Transverse colon (tissue), 4 donors: ENCODE data around the gene LAMA3. TPM values are rescaled to one million over a fixed set of nuclear protein-coding genes. Genes with fewer than 3 reads are reported as not detected.

Source experiments
- DNase-seq: peaks from one replicate; pipeline ENCODE4 v3.0.0-alpha.2; 2019
- H3K27ac ChIP-seq, 4 donors: fragments of 200-600 bp; sonication (generic); 2 replicates each; pipeline ENCODE4 v1.5.1; 2016 to 2018; ENCODE audit warnings: inconsistent platforms in 4 of 4
- H3K27me3 ChIP-seq: fragments of 200-600 bp; sonication (generic); 2 replicates; pipeline ENCODE4 v1.5.1; 2017; ENCODE audit warnings: inconsistent platforms
- H3K36me3 ChIP-seq, 4 donors: fragments of 200-600 bp; sonication (generic); 2 replicates each; pipeline ENCODE4 v1.5.1; 2017 to 2019; ENCODE audit warnings: inconsistent platforms in 4 of 4
- H3K4me1 ChIP-seq, 4 donors: fragments of 200-600 bp; sonication (generic); 2 replicates each; pipeline ENCODE4 v1.5.1; 2017 to 2020; ENCODE audit warnings: inconsistent platforms in 4 of 4
- H3K4me3 ChIP-seq, 4 donors: fragments of 200-600 bp; sonication (generic); 1 replicate in 1 of 4; 2 replicates in 3 of 4; pipeline versions ENCODE4 v1.5.1 to v1.6.1; 2017 to 2019; ENCODE audit warnings: inconsistent platforms in 4 of 4
- H3K9me3 ChIP-seq, 2 donors: fragments of 200-600 bp; sonication (generic); 2 replicates each; pipeline ENCODE4 v1.5.1; 2017 to 2019; ENCODE audit warnings: inconsistent platforms in 2 of 2
- EP300 ChIP-seq: sonication (generic); formaldehyde crosslinking; IDR thresholded peaks from one replicate; pipeline ENCODE4 v1.6.1; 2017; ENCODE audit warnings: antibody characterized with exemption, low read depth
- POLR2A ChIP-seq: fragments of 450-650 bp; IDR thresholded peaks from one replicate; pipeline ENCODE4 v1.6.1; 2016; ENCODE audit warnings: antibody characterized with exemption, mild to moderate bottlenecking, moderate library complexity
- POLR2AphosphoS5 ChIP-seq, 3 donors: sonication (generic); formaldehyde crosslinking; IDR thresholded peaks; one replicate each; pipeline ENCODE4 v1.6.1; 2016; ENCODE audit warnings: antibody characterized with exemption in 3 of 3
- WGBS, 2 donors: methylation state at CpG; one replicate each; pipeline ENCODE4 v1.1.5; 2018; ENCODE audit warnings: low coverage in 1 of 2; 5-methylcytosine and 5-hydroxymethylcytosine counted together
- in situ Hi-C, 4 donors: fragments of 200-750 bp; cut with MboI; loops; one replicate each; pipeline versions ENCODE4 v1.15.0 to v1.15.1; 2017; ENCODE audit warnings: low sequenced_read_pairs in 3 of 4, low pct_ligation_motif_present in 1 of 4, low pct_unique_long_range_greater_than_20kb in 1 of 4
- intact Hi-C: fragments of 100-400 bp; cut with DNase I; formaldehyde crosslinking; loops from one replicate; pipeline ENCODE4 v1.15.1; 2023; ENCODE audit warnings: low total_unique reads
- total RNA-seq, 4 donors: library from RNA; depleted of rRNA; stranded (reverse); fragments of >200 nt; gene quantifications; one replicate each; pipeline ENCODE4 v1.1.0, GENCODE V29; 2016
- TF ChIP-seq, protein P1 (sequence below), 5 experiments: fragments of 200-600 bp in 3 of 5; fragments of 450-650 bp in 2 of 5; sonication (generic) in 3 of 5; IDR thresholded peaks; 1 replicate in 2 of 5; 2 replicates in 3 of 5; pipeline ENCODE4 v1.5.1; 2016 to 2017; ENCODE audit warnings: antibody characterized with exemption in 5 of 5, inconsistent platforms in 3 of 5, mild to moderate bottlenecking in 2 of 5, moderate library complexity in 1 of 5

Gene LAMA3
- total RNA-seq, 4 donors from 2014 or later: 17.5 to 71.8 (median 47.4) TPM

DNA sequence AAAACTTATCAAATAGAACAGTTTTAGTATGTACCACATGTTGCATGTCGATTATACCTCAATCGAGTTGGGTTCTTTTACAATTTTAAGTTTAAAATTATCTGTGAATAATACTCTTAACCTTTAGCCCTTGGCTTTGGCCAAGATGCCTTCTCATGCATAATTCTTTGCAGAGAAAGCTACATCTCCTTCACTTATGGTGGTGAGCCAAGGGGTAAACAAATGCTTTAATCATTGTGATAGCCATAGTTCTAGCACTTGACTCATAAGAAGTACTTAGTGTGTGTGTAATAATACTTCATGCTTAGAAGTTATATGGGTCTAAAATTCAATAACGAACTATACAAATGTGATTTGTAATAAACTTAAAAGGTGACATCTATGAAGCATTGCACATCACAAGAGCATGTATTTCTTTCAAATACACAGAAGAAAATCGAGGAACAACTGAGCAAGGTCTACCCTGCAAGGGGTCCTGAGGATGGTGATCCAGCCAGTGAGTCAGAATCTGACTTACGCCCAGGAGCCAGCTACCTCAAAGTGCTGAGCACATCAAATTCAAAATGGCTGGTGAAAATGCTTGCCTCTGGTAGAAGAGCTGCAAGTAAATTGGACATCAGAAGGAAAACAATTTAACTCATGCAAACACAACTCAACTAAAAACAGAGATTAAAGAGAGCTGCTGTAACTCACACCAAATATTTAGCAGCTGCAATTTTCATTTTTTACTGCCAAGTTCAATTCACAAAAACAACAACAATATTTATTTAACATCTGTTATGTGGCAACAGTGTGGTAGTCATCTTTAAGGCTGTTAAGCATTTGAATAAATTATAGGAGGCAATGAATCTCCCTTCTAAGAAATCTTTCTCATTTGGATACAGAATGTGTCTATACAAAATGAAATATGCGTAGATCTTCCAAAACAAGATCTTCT lies 301.5 kb downstream of the LAMA3 start:
- H3K36me3 ChIP-seq: no peaks in the 10 kb centered on the region
- no peak overlapping the region for H3K27ac ChIP-seq
- intact Hi-C loops (no loop called here), in situ Hi-C loops (no loop called here)
- no peaks in the 10 kb centered on the region for H3K9me3 ChIP-seq
- peaks cover 0 to 8% (median 7%) of the 10 kb centered on the region in 4 donors for H3K4me1 ChIP-seq
- WGBS, 2 donors: 70 to 79% methylated on average over 6 of the region's 6 CpGs
- H3K4me3 ChIP-seq: no peak overlapping the region
- H3K27me3 ChIP-seq: no peaks in the 10 kb centered on the region
- no peak for TF ChIP-seq POLR2AphosphoS5 (IDR thresholded peaks at IDR 0.05)
- TF ChIP-seq EP300: no peak
- TF ChIP-seq, protein P1, sequence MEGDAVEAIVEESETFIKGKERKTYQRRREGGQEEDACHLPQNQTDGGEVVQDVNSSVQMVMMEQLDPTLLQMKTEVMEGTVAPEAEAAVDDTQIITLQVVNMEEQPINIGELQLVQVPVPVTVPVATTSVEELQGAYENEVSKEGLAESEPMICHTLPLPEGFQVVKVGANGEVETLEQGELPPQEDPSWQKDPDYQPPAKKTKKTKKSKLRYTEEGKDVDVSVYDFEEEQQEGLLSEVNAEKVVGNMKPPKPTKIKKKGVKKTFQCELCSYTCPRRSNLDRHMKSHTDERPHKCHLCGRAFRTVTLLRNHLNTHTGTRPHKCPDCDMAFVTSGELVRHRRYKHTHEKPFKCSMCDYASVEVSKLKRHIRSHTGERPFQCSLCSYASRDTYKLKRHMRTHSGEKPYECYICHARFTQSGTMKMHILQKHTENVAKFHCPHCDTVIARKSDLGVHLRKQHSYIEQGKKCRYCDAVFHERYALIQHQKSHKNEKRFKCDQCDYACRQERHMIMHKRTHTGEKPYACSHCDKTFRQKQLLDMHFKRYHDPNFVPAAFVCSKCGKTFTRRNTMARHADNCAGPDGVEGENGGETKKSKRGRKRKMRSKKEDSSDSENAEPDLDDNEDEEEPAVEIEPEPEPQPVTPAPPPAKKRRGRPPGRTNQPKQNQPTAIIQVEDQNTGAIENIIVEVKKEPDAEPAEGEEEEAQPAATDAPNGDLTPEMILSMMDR (IDR thresholded peaks at IDR 0.05): no peak
- no peak for TF ChIP-seq POLR2A
- DNase-seq: no peak

DNA sequence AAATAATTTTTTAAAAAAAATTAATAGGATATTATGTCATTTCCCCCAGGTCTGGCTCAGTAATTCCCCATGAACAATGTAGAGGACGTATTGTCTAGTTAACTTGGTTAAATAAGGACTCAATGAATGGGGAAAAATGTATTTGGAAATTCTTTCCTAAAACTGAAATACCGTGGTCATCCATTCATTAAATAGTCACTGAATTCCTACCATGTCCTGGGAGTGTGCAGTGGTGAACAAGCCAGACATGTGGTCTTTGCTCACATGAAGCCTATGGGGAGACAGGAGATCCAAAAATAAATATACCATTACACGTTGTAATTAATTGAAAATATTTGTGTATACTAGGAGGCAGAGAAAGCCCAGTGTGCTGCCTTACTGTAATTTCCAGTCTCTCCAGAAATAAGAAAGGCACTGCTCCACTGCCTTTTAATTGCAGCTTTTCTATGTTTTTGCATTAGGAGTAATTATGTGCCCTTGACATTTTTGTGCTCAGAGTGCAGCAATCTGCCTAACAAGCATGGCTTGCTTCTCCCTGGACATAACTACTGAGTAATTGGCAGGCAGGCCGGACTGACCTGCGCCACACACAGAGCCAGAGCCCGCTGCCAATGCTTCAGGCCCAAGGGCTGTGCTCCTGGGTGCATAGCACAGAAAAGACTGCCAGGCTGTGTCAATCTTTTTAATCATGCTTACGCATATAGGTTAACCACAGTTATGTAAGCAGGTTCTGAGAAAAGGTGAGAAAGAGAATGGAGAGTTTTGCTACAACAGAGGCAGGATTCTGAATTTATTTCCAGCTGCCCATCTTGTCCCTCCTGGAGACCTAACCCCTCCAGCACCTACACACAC lies 303.1 kb downstream of the LAMA3 start:
- Histone ChIP-seq H3K36me3 (no peaks in the 10 kb centered on the region), H3K4me3 (no peak overlapping the region), H3K4me1 (peaks cover 0 to 8% (median 7%) of the 10 kb centered on the region in 4 donors), H3K9me3 (no peaks in the 10 kb centered on the region), H3K27ac (peak overlapping the region; percentile 9 to 50 (median 23)), H3K27me3 (no peaks in the 10 kb centered on the region)
- intact Hi-C loops: no loop called here
- 75 to 77% methylated on average over 4 to 7 of the region's 7 CpGs for WGBS, 2 donors
- TF ChIP-seq, protein P1 (IDR thresholded peaks at IDR 0.05): no peak
- TF ChIP-seq POLR2AphosphoS5 (IDR thresholded peaks at IDR 0.05): peak in 2 of 3 donors; percentile 17 to 21
- TF ChIP-seq EP300: no peak
- TF ChIP-seq POLR2A: peak; percentile 39
- in situ Hi-C loops: no loop called here
- no peak for DNase-seq

DNA sequence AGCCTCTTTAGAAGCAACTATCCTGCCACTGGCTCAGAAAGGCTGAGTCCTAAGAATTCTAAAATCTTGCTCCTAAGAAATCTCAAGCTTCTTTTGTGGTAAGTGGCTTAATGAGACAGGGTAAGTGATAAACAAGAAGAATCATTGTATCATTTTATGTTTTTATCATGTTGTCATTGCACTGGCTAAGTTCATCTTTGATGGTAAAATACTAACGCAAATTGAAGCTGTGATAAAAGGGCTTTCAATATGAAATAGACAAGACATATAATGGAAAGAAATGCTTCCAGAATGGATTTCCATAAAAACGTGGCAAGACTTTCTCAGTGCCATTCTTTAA lies 303.7 kb downstream of the LAMA3 start:
- in situ Hi-C loops (no loop called here), intact Hi-C loops (no loop called here)
- TF ChIP-seq POLR2A (no peak), EP300 (no peak), POLR2AphosphoS5 (IDR thresholded peaks at IDR 0.05) (no peak)
- TF ChIP-seq, protein P1 (IDR thresholded peaks at IDR 0.05): no peak
- H3K9me3 ChIP-seq: no peaks in the 10 kb centered on the region
- H3K27me3 ChIP-seq: no peaks in the 10 kb centered on the region
- 74% methylated on average over 2 of the region's 2 CpGs for WGBS, 2 donors
- H3K4me3 ChIP-seq: no peak overlapping the region
- H3K36me3 ChIP-seq: no peaks in the 10 kb centered on the region
- peak overlapping the region in 3 of 4 donors; percentile 9 to 50 (median 28) for H3K27ac ChIP-seq
- H3K4me1 ChIP-seq: peaks cover 0 to 12% (median 8%) of the 10 kb centered on the region in 4 donors
- DNase-seq: no peak

DNA sequence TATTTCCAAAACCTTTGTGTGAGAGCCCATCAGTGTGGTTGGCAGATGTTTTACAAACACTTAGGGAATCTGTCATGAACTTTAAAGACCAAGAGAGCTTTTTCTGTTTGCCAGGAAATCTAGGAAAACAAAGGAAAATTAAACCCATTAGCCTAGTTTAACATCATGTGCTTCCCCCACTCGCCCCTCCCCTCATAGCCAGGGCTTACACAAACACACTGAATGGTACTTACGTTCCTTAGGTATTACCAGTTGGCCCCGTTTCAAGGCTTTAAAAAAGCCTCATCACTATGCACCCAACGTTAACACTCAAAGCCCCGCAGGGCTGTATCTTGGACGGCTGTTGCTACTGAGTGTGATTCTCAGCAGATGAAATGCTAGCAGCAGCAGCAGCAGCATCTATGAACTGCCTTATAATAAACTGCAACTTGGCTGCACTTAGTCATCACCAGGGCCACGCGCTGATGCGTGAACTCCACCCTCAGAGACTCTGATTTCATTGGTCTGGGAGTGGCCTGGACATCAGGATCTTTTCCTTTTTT lies 305.2 kb downstream of the LAMA3 start:
- WGBS, 2 donors: 7 to 18% methylated on average over 6 to 9 of the region's 9 CpGs

More for the DNA sequence above, 305.2 kb downstream of the LAMA3 start:
- in situ Hi-C loops: no loop called here
- H3K4me3 ChIP-seq: no peak overlapping the region
- TF ChIP-seq POLR2A (peak; percentile 12), POLR2AphosphoS5 (IDR thresholded peaks at IDR 0.05) (peak; percentile 13 to 46 (median 23))
- TF ChIP-seq, protein P1 (IDR thresholded peaks at IDR 0.05): no peak
- peaks cover 0 to 22% (median 15%) of the 10 kb centered on the region in 4 donors for H3K4me1 ChIP-seq
- intact Hi-C loops: no loop called here
- H3K27ac ChIP-seq: peak overlapping the region; percentile 1 to 66 (median 42)
- no peaks in the 10 kb centered on the region for H3K36me3 ChIP-seq
- no peaks in the 10 kb centered on the region for H3K27me3 ChIP-seq
- peak; percentile 30 for DNase-seq
- no peaks in the 10 kb centered on the region for H3K9me3 ChIP-seq
